ENCODE results near the gene NTSR2.

The NTSR2 gene

GRCh38 chr2:11683966-11684365, 14.0 kb upstream of the NTSR2 start:
- WGBS (ENCODE audit: extremely low coverage, insufficient coverage, low lambda C conversion rate), result no CpG with 5 or more reads among the region's 4 CpGs
- Histone ChIP-seq H4K8ac (ENCODE audit: low read depth, low read length) (no peak overlapping the region), H3K79me1 (ENCODE audit: low read length) (no peaks in the 10 kb centered on the region), H3K79me2 (ENCODE audit: control insufficient read depth, insufficient read depth, low read length) (no peaks in the 10 kb centered on the region), H3K27me3 (ENCODE audit: insufficient read depth, low read length, poor library complexity) (no peaks in the 10 kb centered on the region), H2BK120ac (ENCODE audit: low read depth, low read length) (no peak overlapping the region), H3K9ac (ENCODE audit: low read length) (no peak overlapping the region), H3K4me1 (ENCODE audit: control insufficient read depth, low read depth, low read length) (no peaks in the 10 kb centered on the region), H3K4ac (ENCODE audit: low read depth, low read length) (no peak overlapping the region), H3K27ac (ENCODE audit: low read depth, low read length) (no peak overlapping the region), H2BK15ac (replicated peaks; ENCODE audit: low read depth) (no peak overlapping the region), H3K36me3 (ENCODE audit: control insufficient read depth, insufficient read depth, low read length) (no peaks in the 10 kb centered on the region), H3K4me3 (ENCODE audit: low read length) (no peak overlapping the region), H2BK5ac (ENCODE audit: low read length) (no peak overlapping the region), H3K18ac (ENCODE audit: low read length) (no peak overlapping the region), H3K4me2 (ENCODE audit: low read length) (no peak overlapping the region), H3K23ac (ENCODE audit: low read length) (no peak overlapping the region), H4K5ac (ENCODE audit: low read length) (no peak overlapping the region), H2AK5ac (ENCODE audit: low read length) (no peak overlapping the region), H3K56ac (ENCODE audit: low read length) (no peak overlapping the region)
- DNase-seq, result no peak

- Histone ChIP-seq H3K27ac (ENCODE audit: low read depth, low read length) (no peak overlapping the region), H3K79me2 (ENCODE audit: control insufficient read depth, insufficient read depth, low read length) (no peaks in the 10 kb centered on the region), H3K36me3 (ENCODE audit: control insufficient read depth, insufficient read depth, low read length) (no peaks in the 10 kb centered on the region), H2BK5ac (ENCODE audit: low read length) (no peak overlapping the region), H3K4me1 (ENCODE audit: control insufficient read depth, low read depth, low read length) (no peaks in the 10 kb centered on the region), H2BK15ac (replicated peaks; ENCODE audit: low read depth) (no peak overlapping the region), H3K18ac (ENCODE audit: low read length) (no peak overlapping the region), H3K4me3 (ENCODE audit: low read length) (no peak overlapping the region), H3K23ac (ENCODE audit: low read length) (no peak overlapping the region), H2AK5ac (ENCODE audit: low read length) (no peak overlapping the region), H2BK120ac (ENCODE audit: low read depth, low read length) (no peak overlapping the region), H3K27me3 (ENCODE audit: insufficient read depth, low read length, poor library complexity) (no peaks in the 10 kb centered on the region), H4K5ac (ENCODE audit: low read length) (no peak overlapping the region), H4K8ac (ENCODE audit: low read depth, low read length) (no peak overlapping the region), H3K4ac (ENCODE audit: low read depth, low read length) (no peak overlapping the region), H3K4me2 (ENCODE audit: low read length) (no peak overlapping the region), H3K9ac (ENCODE audit: low read length) (no peak overlapping the region), H3K56ac (ENCODE audit: low read length) (peak overlapping the region; percentile 25), H3K79me1 (ENCODE audit: low read length) (no peaks in the 10 kb centered on the region)
- no CpG with 5 or more reads among the region's 9 CpGs for WGBS (ENCODE audit: extremely low coverage, insufficient coverage, low lambda C conversion rate)
- peak; percentile 56 for DNase-seq
These were observed 13.5 kb upstream of the NTSR2 start for GRCh38 chr2:11683476-11683875.

GRCh38 chr2:11682590-11682915, 12.6 kb upstream of the NTSR2 start:
- Histone ChIP-seq H3K27ac (ENCODE audit: low read depth, low read length) (no peak overlapping the region), H3K56ac (ENCODE audit: low read length) (no peak overlapping the region), H2BK15ac (replicated peaks; ENCODE audit: low read depth) (no peak overlapping the region), H4K8ac (ENCODE audit: low read depth, low read length) (no peak overlapping the region), H3K4ac (ENCODE audit: low read depth, low read length) (no peak overlapping the region), H2BK120ac (ENCODE audit: low read depth, low read length) (no peak overlapping the region), H2BK5ac (ENCODE audit: low read length) (no peak overlapping the region), H3K4me2 (ENCODE audit: low read length) (no peak overlapping the region), H2AK5ac (ENCODE audit: low read length) (no peak overlapping the region), H3K36me3 (ENCODE audit: control insufficient read depth, insufficient read depth, low read length) (no peaks in the 10 kb centered on the region), H3K9ac (ENCODE audit: low read length) (no peak overlapping the region), H3K18ac (ENCODE audit: low read length) (no peak overlapping the region), H4K5ac (ENCODE audit: low read length) (no peak overlapping the region), H3K4me1 (ENCODE audit: control insufficient read depth, low read depth, low read length) (no peaks in the 10 kb centered on the region), H3K27me3 (ENCODE audit: insufficient read depth, low read length, poor library complexity) (no peaks in the 10 kb centered on the region), H3K23ac (ENCODE audit: low read length) (no peak overlapping the region), H3K79me1 (ENCODE audit: low read length) (no peaks in the 10 kb centered on the region), H3K4me3 (ENCODE audit: low read length) (no peak overlapping the region), H3K79me2 (ENCODE audit: control insufficient read depth, insufficient read depth, low read length) (no peaks in the 10 kb centered on the region)
- DNase-seq, result no peak
- no CpG with 5 or more reads among the region's 8 CpGs for WGBS (ENCODE audit: extremely low coverage, insufficient coverage, low lambda C conversion rate)

GRCh38 chr2:11681722-11682589, 12.0 kb upstream of the NTSR2 start:
- no peaks in the 10 kb centered on the region for H3K79me1 ChIP-seq (ENCODE audit: low read length)
- H2AK5ac ChIP-seq (ENCODE audit: low read length), result no peak overlapping the region
- H2BK15ac ChIP-seq (replicated peaks; ENCODE audit: low read depth), result no peak overlapping the region
- peak; percentile 76 for DNase-seq
- H3K79me2 ChIP-seq (ENCODE audit: control insufficient read depth, insufficient read depth, low read length), result no peaks in the 10 kb centered on the region
- H3K4me3 ChIP-seq (ENCODE audit: low read length), result no peak overlapping the region
- peak overlapping the region; percentile 34 for H3K9ac ChIP-seq (ENCODE audit: low read length)
- H3K4me1 ChIP-seq (ENCODE audit: control insufficient read depth, low read depth, low read length), result no peaks in the 10 kb centered on the region
- no peak overlapping the region for H3K4me2 ChIP-seq (ENCODE audit: low read length)
- H3K4ac ChIP-seq (ENCODE audit: low read depth, low read length), result no peak overlapping the region
- H3K23ac ChIP-seq (ENCODE audit: low read length), result no peak overlapping the region
- WGBS (ENCODE audit: extremely low coverage, insufficient coverage, low lambda C conversion rate), result no CpG with 5 or more reads among the region's 31 CpGs
- no peaks in the 10 kb centered on the region for H3K36me3 ChIP-seq (ENCODE audit: control insufficient read depth, insufficient read depth, low read length)
- no peak overlapping the region for H2BK5ac ChIP-seq (ENCODE audit: low read length)
- no peak overlapping the region for H3K18ac ChIP-seq (ENCODE audit: low read length)
- H2BK120ac ChIP-seq (ENCODE audit: low read depth, low read length), result no peak overlapping the region
- peak overlapping the region; percentile 47 for H3K56ac ChIP-seq (ENCODE audit: low read length)
- no peak overlapping the region for H4K5ac ChIP-seq (ENCODE audit: low read length)
- H3K27ac ChIP-seq (ENCODE audit: low read depth, low read length), result no peak overlapping the region
- H3K27me3 ChIP-seq (ENCODE audit: insufficient read depth, low read length, poor library complexity), result no peaks in the 10 kb centered on the region
- no peak overlapping the region for H4K8ac ChIP-seq (ENCODE audit: low read depth, low read length)

GRCh38 chr2:11680901-11681721, 11.1 kb upstream of the NTSR2 start:
- Histone ChIP-seq H3K4me3 (ENCODE audit: low read length) (no peak overlapping the region), H2BK120ac (ENCODE audit: low read depth, low read length) (no peak overlapping the region), H3K79me1 (ENCODE audit: low read length) (no peaks in the 10 kb centered on the region), H4K5ac (ENCODE audit: low read length) (no peak overlapping the region), H2BK5ac (ENCODE audit: low read length) (no peak overlapping the region), H3K27ac (ENCODE audit: low read depth, low read length) (no peak overlapping the region), H3K18ac (ENCODE audit: low read length) (no peak overlapping the region), H3K79me2 (ENCODE audit: control insufficient read depth, insufficient read depth, low read length) (no peaks in the 10 kb centered on the region), H3K4me2 (ENCODE audit: low read length) (no peak overlapping the region), H3K9ac (ENCODE audit: low read length) (peak overlapping the region; percentile 34), H3K4ac (ENCODE audit: low read depth, low read length) (no peak overlapping the region), H3K36me3 (ENCODE audit: control insufficient read depth, insufficient read depth, low read length) (no peaks in the 10 kb centered on the region), H3K23ac (ENCODE audit: low read length) (no peak overlapping the region), H4K8ac (ENCODE audit: low read depth, low read length) (no peak overlapping the region), H2BK15ac (replicated peaks; ENCODE audit: low read depth) (no peak overlapping the region), H2AK5ac (ENCODE audit: low read length) (no peak overlapping the region), H3K4me1 (ENCODE audit: control insufficient read depth, low read depth, low read length) (no peaks in the 10 kb centered on the region), H3K27me3 (ENCODE audit: insufficient read depth, low read length, poor library complexity) (no peaks in the 10 kb centered on the region), H3K56ac (ENCODE audit: low read length) (peak overlapping the region; percentile 47)
- WGBS (ENCODE audit: extremely low coverage, insufficient coverage, low lambda C conversion rate), result no CpG with 5 or more reads among the region's 15 CpGs
- DNase-seq, result no peak
